DMS 273 (cell line): Measurements from ENCODE around the gene SLC9C1.

Source experiments
- DNase-seq: peaks from one replicate; lab custom pipeline; 2025; ENCODE audit not compliant: unreplicated experiment; lab: John Stamatoyannopoulos, UW

Gene SLC9C1

DNA sequence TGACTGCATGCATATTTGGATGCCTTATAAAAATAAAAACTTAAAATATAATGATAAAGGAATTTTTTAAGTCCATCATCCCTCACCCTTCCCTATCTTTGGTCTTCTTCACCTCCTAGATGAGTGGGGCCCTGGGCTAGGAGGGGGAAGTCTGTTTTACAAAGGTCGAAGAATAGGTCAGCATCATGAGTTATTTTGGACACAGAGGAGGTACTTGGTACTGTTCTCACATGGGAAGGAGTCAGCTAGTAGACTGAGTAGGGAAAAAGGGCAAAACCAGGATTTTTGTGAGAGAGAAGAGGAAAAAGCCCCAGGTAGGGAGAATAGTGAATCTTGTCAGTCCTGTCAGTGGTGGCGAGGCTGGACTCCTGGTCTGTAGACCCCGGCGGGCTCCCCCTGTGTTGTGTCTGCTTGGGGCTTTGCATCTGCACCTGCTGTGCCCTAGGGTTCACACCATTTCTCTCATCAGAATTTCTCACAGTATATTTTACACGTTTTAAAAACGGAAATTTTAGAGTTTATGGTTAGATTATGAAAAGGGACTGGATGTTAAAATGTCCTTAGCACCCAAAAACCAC, 178.1 kb downstream of the SLC9C1 start:
- DNase-seq, result no peak

DNA sequence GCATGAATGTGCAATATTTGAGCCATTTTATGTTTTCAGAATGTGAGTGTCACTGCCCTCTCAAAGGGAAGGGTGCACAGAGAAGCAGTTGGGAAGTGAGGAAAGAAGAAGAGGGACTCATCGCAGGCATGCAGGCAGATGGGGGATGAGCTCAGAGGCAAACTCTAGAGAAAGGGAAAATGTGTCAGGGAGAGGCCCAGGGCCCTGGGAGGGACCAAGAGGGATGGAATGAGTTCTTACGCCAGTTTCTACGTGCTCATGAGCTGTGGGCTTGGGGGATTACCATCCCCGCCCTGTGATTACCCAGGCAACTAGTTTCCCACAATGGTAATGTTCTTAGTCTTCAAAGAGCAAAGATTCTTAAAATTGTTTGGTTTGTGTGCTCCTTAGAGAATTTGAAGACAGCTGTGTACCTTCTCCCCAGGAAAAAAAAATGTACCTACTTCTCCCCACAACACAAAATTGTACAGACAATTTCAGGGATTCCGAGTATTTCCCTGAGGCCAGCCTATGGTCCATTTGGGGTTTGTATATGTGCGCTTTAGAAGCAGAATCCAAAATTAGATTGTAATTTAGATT, 178.8 kb downstream of the SLC9C1 start:
- no peak for DNase-seq

DNA sequence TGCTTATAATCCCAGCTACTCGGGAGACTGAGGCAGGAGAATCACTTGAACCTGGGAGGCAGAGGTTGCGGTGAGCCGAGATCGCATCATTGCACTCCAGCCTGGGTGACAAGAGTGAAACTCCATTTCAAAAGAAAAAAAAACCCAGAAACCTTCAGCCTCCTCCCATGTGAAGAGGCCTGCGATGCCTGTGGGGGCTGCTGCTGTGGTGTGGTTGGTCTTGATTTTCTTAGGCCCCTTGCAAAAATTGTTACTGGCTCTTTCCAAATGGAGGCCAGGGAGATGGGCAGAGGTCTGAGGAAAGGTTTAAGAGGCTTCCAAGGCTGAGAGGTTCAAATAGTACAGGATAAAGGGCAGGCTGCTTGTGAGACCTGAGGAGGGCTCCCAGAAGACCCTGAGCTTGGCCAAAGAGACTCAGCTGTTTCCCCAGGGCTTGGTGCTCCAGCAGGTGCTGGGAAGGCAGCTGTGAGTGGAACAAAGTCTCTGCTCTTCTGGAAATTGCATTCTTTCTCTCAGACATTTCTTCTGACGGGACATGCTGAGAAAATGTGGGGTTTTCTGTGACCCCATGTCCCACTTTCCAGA, 179.3 kb downstream of the SLC9C1 start:
- no peak for DNase-seq

DNA sequence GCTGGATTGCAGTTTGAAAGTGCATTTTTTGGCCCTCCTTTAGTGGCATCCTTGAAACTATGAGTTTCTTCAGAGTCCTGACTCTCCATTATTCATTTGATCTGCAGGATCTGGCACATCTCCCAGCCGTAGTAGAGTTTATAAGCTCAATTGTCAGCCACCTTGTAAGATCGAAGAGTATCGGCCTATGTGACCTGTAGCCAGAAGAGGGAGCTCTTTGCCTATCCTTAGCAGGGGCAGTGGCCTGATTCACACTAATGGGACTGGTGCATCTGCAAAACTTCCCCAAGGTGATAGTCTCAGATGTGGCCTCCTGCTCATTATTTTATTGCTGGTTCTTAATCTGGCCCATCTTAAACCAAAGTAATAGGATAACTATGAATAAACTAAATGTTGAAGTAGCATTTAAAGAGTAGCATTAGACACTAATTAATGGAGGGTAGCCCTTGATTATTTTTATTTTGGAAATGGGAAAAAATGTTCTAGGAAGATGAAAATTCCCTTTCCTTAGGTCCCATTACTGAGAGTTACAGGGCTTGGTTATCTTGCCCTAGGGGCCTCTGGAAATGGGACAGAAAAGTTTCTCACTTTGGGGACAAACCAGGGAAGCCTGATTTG, 182.1 kb downstream of the SLC9C1 start:
- DNase-seq, result peak; percentile 85

- DNase-seq, result no peak
Measured at GRCh38 chr3:112109322-112109721, 184.7 kb downstream of the SLC9C1 start.

- no peak for DNase-seq
Measured at GRCh38 chr3:112104774-112105173, 189.2 kb downstream of the SLC9C1 start.

- DNase-seq, result no peak
Measured at GRCh38 chr3:112101916-112102315, 192.1 kb downstream of the SLC9C1 start.

GRCh38 chr3:112097378-112097777, 196.6 kb downstream of the SLC9C1 start:
- DNase-seq, result peak; percentile 86

- DNase-seq, result no peak
Measured at GRCh38 chr3:112096176-112096575, 197.8 kb downstream of the SLC9C1 start.

DNA sequence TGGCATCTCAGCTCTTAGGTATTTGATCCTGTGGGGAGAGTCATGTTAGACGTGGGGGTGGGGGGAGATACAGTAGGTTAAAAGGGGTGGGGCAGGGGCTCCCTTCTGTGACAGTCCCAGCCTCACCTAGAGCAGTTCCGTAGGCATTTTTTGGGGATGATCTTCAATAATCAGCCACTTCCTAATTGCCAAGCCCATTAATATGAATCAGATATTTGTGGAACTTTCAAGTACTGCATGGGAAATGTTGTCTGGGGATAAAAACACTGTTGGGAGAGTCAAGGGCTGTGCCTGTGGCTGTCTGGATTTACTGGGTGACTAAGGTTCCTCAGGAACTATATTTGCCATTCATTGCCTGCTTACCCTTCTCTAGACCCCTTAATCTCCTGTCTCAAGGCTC, 198.3 kb downstream of the SLC9C1 start:
- no peak for DNase-seq

DNA sequence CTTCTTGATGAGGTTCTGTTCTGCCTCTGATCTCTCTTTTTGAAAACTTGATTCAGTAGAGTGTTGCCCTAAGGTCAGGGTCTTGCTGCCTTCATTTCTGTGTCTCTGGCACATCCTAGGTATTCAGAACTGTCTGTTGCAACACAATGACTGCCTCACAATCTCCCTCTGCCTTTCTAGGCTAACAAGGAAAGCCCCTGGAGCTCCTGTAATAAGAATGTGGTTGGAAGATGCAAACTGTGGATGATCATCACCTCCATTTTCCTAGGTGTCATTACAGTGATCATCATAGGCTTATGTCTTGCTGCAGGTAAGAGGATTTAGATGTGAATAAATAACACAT, 200.9 kb downstream of the SLC9C1 start:
- DNase-seq, result no peak

DNA sequence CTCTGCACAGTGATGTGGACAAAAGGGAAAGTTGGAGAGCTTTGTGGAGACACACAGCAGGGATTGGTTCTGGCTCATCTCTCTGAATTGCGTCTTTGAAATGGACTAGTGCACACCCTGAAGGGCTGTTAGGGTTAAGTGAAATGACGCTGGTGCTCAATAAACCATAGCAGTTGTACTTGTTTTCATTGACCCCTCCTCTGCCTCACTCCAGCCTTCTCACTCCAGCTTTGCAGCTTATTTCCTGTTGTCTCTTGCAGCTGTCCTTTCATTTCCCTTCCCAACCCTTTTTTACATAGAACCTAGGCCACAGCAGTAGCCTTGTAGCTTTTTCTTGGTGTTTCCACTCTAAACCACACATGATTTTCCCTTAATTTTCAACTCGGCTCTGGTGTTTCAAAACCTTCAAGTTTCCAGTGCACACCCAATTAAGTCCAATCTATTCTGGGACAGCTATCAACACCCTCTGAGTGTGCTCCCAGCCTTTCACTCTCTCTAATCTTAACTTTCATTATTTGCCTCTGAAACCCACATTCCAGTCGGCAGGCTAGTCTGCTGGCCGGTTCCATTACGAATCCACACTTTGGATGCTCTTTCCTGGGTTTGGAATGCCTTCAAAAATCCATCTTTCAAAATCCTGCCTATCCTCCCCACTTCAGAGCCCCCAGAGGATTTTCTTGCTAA, 201.4 kb downstream of the SLC9C1 start:
- DNase-seq, result no peak

- no peak for DNase-seq
Measured at GRCh38 chr3:112090887-112091586, 203.0 kb downstream of the SLC9C1 start.
